ENCODE results near the gene RAB17.

Gene RAB17

GRCh38 chr2:237556773-237557632 lies 33.5 kb downstream of the RAB17 start:
- no peak for DNase-seq

GRCh38 chr2:237555560-237555959 lies 35.0 kb downstream of the RAB17 start:
- no peak for DNase-seq

GRCh38 chr2:237553948-237554347 lies 36.6 kb downstream of the RAB17 start:
- no peak for DNase-seq

GRCh38 chr2:237552908-237553307 lies 37.6 kb downstream of the RAB17 start:
- DNase-seq: no peak

- DNase-seq: no peak
Measured at GRCh38 chr2:237551071-237551574, 39.4 kb downstream of the RAB17 start.

GRCh38 chr2:237549643-237550415 lies 40.7 kb downstream of the RAB17 start:
- no peak for DNase-seq

- DNase-seq: no peak
Measured at GRCh38 chr2:237549216-237549615, 41.3 kb downstream of the RAB17 start.

- DNase-seq: no peak
Measured at GRCh38 chr2:237547841-237548416, 42.6 kb downstream of the RAB17 start.

GRCh38 chr2:237546876-237547395 lies 43.6 kb downstream of the RAB17 start:
- DNase-seq: no peak

- no peak for DNase-seq
Measured at GRCh38 chr2:237546040-237546875, 44.3 kb downstream of the RAB17 start.

GRCh38 chr2:237542001-237542704 lies 48.4 kb downstream of the RAB17 start:
- DNase-seq: no peak

GRCh38 chr2:237541243-237541642 lies 49.3 kb downstream of the RAB17 start:
- no peak for DNase-seq

GRCh38 chr2:237540823-237541222 lies 49.7 kb downstream of the RAB17 start:
- no peak for DNase-seq

- no peak for DNase-seq
Measured at GRCh38 chr2:237540223-237540775, 50.2 kb downstream of the RAB17 start.

- no peak for DNase-seq
Measured at GRCh38 chr2:237539681-237540080, 50.9 kb downstream of the RAB17 start.

- DNase-seq: no peak
Measured at GRCh38 chr2:237538901-237539300, 51.6 kb downstream of the RAB17 start.

- no peak for DNase-seq
Measured at GRCh38 chr2:237538001-237538720, 52.4 kb downstream of the RAB17 start.

- no peak for DNase-seq
Measured at GRCh38 chr2:237536617-237537016, 53.9 kb downstream of the RAB17 start.

GRCh38 chr2:237536083-237536415 lies 54.5 kb downstream of the RAB17 start:
- DNase-seq: no peak

GRCh38 chr2:237535385-237536082 lies 55.0 kb downstream of the RAB17 start:
- no peak for DNase-seq
